Posterior cingulate gyrus (tissue), 11 donors: ENCODE measurements around the gene HPCAL1.

ENCODE experiments used
- DNase-seq, 10 donors: peaks; one replicate each; pipeline versions ENCODE4 v3.0.0 to v3.0.0-alpha.2; 2020 to 2021; ENCODE audit warnings: mixed read lengths in 3 of 10
- intact Hi-C: fragments of 100-400 bp; cut with DNase I; formaldehyde crosslinking; loops from one replicate; pipeline ENCODE4 v1.15.1; 2023

Gene HPCAL1

GRCh38 chr2:10329880-10330699, 27.4 kb downstream of the HPCAL1 start:
- peak in 2 of 10 donors; percentile 69 to 74 for DNase-seq
- intact Hi-C loops, result no loop called here

GRCh38 chr2:10330700-10331026, 28.0 kb downstream of the HPCAL1 start:
- intact Hi-C loops, result no loop called here
- DNase-seq, result peak in 1 of 10 donors; percentile 45

- intact Hi-C loops, result no loop called here
- DNase-seq, result peak in 2 of 10 donors; percentile 70 to 77
These were observed 28.5 kb downstream of the HPCAL1 start for GRCh38 chr2:10331027-10331701.

GRCh38 chr2:10331702-10332401, 29.1 kb downstream of the HPCAL1 start:
- DNase-seq, result peak in 2 of 10 donors; percentile 27 to 49
- intact Hi-C loops, result no loop called here

- intact Hi-C loops, result no loop called here
These were observed 29.9 kb downstream of the HPCAL1 start for GRCh38 chr2:10332402-10333246.

GRCh38 chr2:10333247-10333613, 30.5 kb downstream of the HPCAL1 start:
- peak in 2 of 10 donors; percentile 59 to 73 for DNase-seq
- intact Hi-C loops, result no loop called here

More at GRCh38 chr2:10332402-10333246, 29.9 kb downstream of the HPCAL1 start:
- peak in 2 of 10 donors; percentile 36 to 63 for DNase-seq

GRCh38 chr2:10333966-10334365, 31.3 kb downstream of the HPCAL1 start:
- intact Hi-C loops, result no loop called here
- DNase-seq, result peak in 2 of 10 donors; percentile 7

GRCh38 chr2:10335046-10335840, 32.5 kb downstream of the HPCAL1 start:
- peak in 2 of 10 donors; percentile 49 to 55 for DNase-seq
- intact Hi-C loops, result no loop called here

GRCh38 chr2:10336283-10336682, 33.6 kb downstream of the HPCAL1 start:
- intact Hi-C loops, result no loop called here
- no peak for DNase-seq

GRCh38 chr2:10337449-10338269, 35.0 kb downstream of the HPCAL1 start:
- DNase-seq, result peak in 3 of 10 donors; percentile 10 to 41 (median 36)
- intact Hi-C loops, result no loop called here

GRCh38 chr2:10338270-10339188, 35.8 kb downstream of the HPCAL1 start:
- DNase-seq, result peak in 3 of 10 donors; percentile 38 to 43 (median 39)
- intact Hi-C loops, result no loop called here

- intact Hi-C loops, result no loop called here
- peak in 3 of 10 donors; percentile 37 to 69 (median 42) for DNase-seq
These were observed 37.2 kb downstream of the HPCAL1 start for GRCh38 chr2:10339647-10340592.

GRCh38 chr2:10340593-10340975, 37.9 kb downstream of the HPCAL1 start:
- intact Hi-C loops, result no loop called here
- peak in 1 of 10 donors; percentile 61 for DNase-seq

- intact Hi-C loops, result no loop called here
- DNase-seq, result peak in 2 of 10 donors; percentile 21 to 35
These were observed 38.5 kb downstream of the HPCAL1 start for GRCh38 chr2:10341193-10341592.

- intact Hi-C loops, result no loop called here
- peak in 4 of 10 donors; percentile 32 to 63 (median 59) for DNase-seq
These were observed 39.7 kb downstream of the HPCAL1 start for GRCh38 chr2:10342245-10342951.

GRCh38 chr2:10343191-10343590, 40.5 kb downstream of the HPCAL1 start:
- DNase-seq, result peak in 2 of 10 donors; percentile 10 to 20
- intact Hi-C loops, result no loop called here
